Skeletal muscle tissue (tissue), 4 donors: ENCODE data around the gene ANKRD2. TPM values are rescaled to one million over a fixed set of nuclear protein-coding genes. Genes with fewer than 3 reads are reported as not detected.

Experiments
- H3K27ac ChIP-seq: one replicate; pipeline ENCODE4 v1.7.0; 2013; ENCODE audit warnings: mild to moderate bottlenecking, low read depth, low read length, inconsistent platforms
- H3K27me3 ChIP-seq, 3 donors: one replicate each; pipeline ENCODE4 v1.7.0; 2013; ENCODE audit warnings: low read length in 3 of 3; ENCODE audit not compliant: control insufficient read depth in 3 of 3, insufficient read depth in 3 of 3
- H3K36me3 ChIP-seq, 3 donors: one replicate each; pipeline ENCODE4 v1.7.0; 2013; ENCODE audit warnings: low read length in 3 of 3; ENCODE audit not compliant: control insufficient read depth in 3 of 3, insufficient read depth in 3 of 3
- H3K4me1 ChIP-seq, 3 donors: one replicate each; pipeline ENCODE4 v1.7.0; 2013; ENCODE audit warnings: low read length in 3 of 3, mild to moderate bottlenecking in 3 of 3; ENCODE audit not compliant: control insufficient read depth in 3 of 3, insufficient read depth in 3 of 3
- H3K4me3 ChIP-seq, 3 donors: one replicate each; pipeline ENCODE4 v1.7.0; 2013; ENCODE audit warnings: low read length in 3 of 3
- H3K9ac ChIP-seq, 3 donors: one replicate each; pipeline ENCODE4 v1.7.0; 2013; ENCODE audit warnings: low read length in 3 of 3, mild to moderate bottlenecking in 3 of 3, moderate library complexity in 2 of 3, low read depth in 1 of 3
- H3K9me3 ChIP-seq, 3 donors: one replicate each; pipeline ENCODE4 v1.7.0; 2013; ENCODE audit warnings: low read length in 3 of 3; ENCODE audit not compliant: control insufficient read depth in 3 of 3
- total RNA-seq: library from RNA; depleted of rRNA; stranded (reverse); fragments of >200 nt; gene quantifications from one replicate; pipeline ENCODE4 v1.2.3, GENCODE V29; 2014
- donor health status: Osteomylitis.

The ANKRD2 gene
- total RNA-seq, 1 donor from 2014 or later = 8.9 TPM

DNA sequence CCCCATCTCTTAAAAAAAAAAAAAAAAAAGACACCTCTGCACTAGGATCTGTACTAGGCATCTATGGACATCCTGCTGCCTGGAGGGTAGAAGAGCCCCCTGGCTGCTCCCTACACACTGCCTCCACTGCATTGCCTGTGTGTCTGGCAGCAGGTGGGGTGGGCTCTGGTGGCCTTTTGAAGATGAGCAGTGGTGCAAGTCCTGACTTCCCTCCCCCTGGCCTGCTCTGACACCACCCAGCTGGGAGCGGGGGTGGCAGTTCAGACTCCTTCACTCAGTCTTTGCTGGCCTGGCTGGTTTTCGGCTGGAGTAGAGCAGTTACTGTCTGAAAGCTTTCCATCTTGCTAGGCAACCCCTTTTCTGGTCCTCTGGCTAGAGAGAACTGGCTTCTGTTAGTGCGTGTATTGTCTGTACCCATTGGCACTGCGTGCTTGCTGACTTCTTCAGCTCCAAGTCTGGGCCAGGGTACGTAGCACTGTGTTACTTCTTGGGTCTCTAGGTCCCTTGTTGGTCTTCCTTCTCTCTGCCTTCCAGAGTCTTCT, 34.6 kb downstream of the ANKRD2 start:
- no peak overlapping the region for H3K4me3 ChIP-seq
- peaks cover 19 to 37% (median 24%) of the 10 kb centered on the region in 3 donors for H3K4me1 ChIP-seq
- no peaks in the 10 kb centered on the region for H3K36me3 ChIP-seq
- no peaks in the 10 kb centered on the region for H3K9me3 ChIP-seq
- H3K9ac ChIP-seq = no peak overlapping the region
- H3K27ac ChIP-seq = no peak overlapping the region
- H3K27me3 ChIP-seq = no peaks in the 10 kb centered on the region

DNA sequence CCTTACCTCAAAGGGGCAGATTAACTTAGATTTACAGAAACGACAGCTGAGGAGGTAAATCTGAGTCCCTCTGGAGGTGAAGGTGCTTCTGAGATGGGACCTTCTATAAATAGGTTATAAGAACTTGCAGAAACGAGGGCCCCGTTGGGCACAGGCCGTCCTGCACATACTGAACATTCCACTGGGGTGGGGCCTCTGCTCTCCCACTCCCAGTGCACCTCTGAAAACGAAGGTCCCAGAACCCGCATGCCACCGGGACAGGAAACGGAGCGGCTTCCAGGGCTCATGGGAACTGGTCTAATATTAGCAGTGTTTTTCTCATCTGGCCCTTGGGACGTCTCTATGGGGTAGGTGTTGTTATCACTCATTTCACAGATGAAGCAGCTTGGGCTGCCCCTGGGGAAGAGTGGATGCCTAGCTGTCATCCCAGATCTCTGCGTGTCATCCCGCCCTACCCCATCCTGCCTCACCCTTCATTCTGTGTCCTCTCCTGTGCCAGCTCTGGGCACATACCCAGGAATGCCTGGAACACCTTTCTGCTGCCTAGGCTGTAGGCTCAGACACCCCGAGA, 36.5 kb downstream of the ANKRD2 start:
- Histone ChIP-seq H3K9ac (peak overlapping the region in 2 of 3 donors; percentile 19 to 72), H3K9me3 (no peaks in the 10 kb centered on the region), H3K4me3 (peak overlapping the region; percentile 4 to 43 (median 30)), H3K4me1 (peaks cover 16 to 33% (median 20%) of the 10 kb centered on the region in 3 donors), H3K27ac (peak overlapping the region; percentile 78), H3K36me3 (no peaks in the 10 kb centered on the region), H3K27me3 (no peaks in the 10 kb centered on the region)

DNA sequence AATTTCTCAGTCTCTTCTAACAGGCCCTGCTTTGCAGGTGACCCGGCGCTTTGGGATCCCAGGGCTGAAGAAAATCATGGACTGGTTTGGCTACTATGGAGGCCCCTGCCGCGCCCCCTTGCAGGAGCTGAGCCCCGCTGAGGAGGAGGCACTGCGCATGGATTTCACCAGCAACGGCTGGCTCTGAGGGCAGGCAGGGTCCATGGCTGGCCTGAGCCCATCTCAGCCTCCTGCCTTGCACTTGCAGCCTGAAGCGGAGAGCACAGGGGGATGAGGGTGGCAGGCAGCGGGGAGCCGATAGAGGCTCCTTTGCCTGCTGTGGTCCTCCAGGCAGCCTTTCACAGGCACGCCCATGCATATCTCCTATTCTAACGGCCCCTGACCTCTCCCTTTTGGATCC, 38.9 kb downstream of the ANKRD2 start:
- H3K27me3 ChIP-seq = no peaks in the 10 kb centered on the region
- no peak overlapping the region for H3K9ac ChIP-seq
- no peak overlapping the region for H3K27ac ChIP-seq
- H3K36me3 ChIP-seq = no peaks in the 10 kb centered on the region
- no peak overlapping the region for H3K4me3 ChIP-seq
- H3K9me3 ChIP-seq = no peaks in the 10 kb centered on the region
- peaks cover 16 to 33% (median 20%) of the 10 kb centered on the region in 3 donors for H3K4me1 ChIP-seq

DNA sequence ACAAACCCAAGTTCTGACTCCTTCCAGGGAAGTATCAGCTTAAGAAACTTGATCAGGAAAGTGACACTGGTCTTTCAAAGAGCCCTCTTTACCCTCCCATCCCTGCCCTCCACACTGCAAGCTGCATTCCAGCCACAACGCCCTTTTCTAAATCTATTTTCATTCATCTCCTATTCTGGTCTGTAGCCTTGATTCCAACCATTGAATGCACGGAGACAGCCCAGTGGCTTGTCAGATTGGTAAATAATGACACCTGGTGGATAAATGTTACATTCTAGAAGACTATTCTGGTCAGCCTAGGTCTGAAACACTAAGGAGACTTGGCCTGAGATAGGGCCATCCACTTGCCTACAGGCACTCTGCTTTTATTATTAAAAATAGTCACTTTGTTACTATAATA, 39.8 kb downstream of the ANKRD2 start:
- Histone ChIP-seq H3K27me3 (no peaks in the 10 kb centered on the region), H3K9me3 (no peaks in the 10 kb centered on the region), H3K4me1 (peaks cover 16 to 30% (median 20%) of the 10 kb centered on the region in 3 donors), H3K36me3 (no peaks in the 10 kb centered on the region), H3K9ac (no peak overlapping the region), H3K4me3 (no peak overlapping the region), H3K27ac (no peak overlapping the region)

DNA sequence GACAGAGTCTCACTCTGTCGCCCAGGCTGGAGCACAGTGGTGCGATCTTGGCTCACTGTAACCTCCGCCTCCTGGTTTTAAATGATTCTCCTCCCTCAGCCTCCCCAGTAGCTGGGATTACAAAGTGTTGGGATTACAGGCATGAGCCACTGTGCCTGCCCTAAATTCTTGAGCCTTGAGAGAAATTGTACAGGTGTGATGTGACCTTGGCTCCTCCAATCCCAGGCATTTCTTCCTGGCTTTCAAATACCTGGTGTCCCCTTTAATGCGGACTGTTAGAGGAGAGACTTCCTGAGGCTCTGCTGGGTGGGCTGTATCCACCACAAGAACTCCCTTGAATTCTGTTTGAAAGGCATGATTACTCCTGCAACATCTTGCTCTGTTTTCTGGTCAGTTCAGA, 45.7 kb downstream of the ANKRD2 start:
- Histone ChIP-seq H3K27me3 (no peaks in the 10 kb centered on the region), H3K4me3 (no peak overlapping the region), H3K27ac (no peak overlapping the region), H3K4me1 (no peaks in the 10 kb centered on the region), H3K9me3 (no peaks in the 10 kb centered on the region), H3K9ac (no peak overlapping the region), H3K36me3 (no peaks in the 10 kb centered on the region)

DNA sequence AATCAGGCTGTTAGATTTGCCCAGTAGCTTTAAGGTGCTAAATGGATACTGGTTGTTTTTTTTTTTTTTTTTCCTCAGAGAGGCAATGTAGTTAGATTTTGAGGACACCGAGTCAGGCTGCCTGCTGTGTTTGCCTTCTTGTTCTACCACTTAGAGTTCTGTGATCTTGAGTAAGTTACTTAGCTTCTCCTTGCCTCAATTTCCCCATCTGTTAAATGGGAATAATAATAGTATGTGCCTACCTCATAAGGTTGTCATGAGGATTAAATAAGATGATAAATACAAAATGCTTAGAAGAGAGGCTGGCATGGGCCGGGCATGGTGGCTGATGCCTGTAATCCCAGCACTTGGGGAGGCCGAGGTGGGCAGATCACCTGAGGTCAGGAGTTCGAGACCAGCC, 46.2 kb downstream of the ANKRD2 start:
- no peaks in the 10 kb centered on the region for H3K9me3 ChIP-seq
- no peaks in the 10 kb centered on the region for H3K4me1 ChIP-seq
- no peaks in the 10 kb centered on the region for H3K36me3 ChIP-seq
- H3K4me3 ChIP-seq = no peak overlapping the region
- no peak overlapping the region for H3K27ac ChIP-seq
- no peak overlapping the region for H3K9ac ChIP-seq
- no peaks in the 10 kb centered on the region for H3K27me3 ChIP-seq

DNA sequence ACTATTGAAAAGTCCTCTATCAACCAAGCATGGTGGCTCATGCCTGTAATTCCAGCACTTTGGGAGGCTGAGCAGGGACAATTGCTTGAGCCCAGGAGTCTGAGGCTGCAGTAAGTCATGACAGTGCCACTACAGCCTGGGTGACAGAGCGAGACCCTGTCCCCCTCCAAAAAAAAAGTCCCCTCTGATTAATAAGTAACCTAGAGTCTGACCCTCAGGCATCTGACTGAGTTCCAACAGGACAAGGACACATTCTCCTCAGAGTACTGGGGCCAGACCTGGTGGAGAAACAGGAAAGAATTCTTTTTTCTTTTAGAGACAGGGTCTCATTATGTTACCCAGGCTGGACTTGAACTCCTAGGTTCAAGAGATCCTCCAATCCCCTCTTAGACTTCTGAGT, 50.7 kb downstream of the ANKRD2 start:
- Histone ChIP-seq H3K27ac (no peak overlapping the region), H3K4me1 (no peaks in the 10 kb centered on the region), H3K27me3 (no peaks in the 10 kb centered on the region), H3K4me3 (no peak overlapping the region), H3K9ac (no peak overlapping the region), H3K9me3 (no peaks in the 10 kb centered on the region), H3K36me3 (no peaks in the 10 kb centered on the region)

DNA sequence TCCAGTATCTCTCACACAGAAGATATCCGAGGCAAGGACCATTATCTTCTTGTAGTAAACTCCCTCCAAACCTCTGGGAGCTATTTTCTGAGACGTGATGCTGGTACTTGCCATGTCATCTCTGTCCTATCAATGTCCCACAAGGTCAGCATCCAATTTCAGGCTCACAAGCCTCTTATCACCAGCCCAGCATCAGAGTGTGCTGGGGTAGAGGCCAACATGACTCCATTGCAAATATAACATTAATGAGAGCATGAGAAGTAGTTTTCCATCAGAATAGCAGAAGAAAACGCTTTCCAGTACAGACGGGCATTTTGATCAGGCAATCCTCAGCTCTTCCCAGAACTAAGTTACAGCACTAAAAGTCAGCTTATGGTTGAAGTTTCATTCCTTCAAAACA, 55.2 kb downstream of the ANKRD2 start:
- Histone ChIP-seq H3K27me3 (no peaks in the 10 kb centered on the region), H3K9ac (no peak overlapping the region), H3K9me3 (no peaks in the 10 kb centered on the region), H3K27ac (no peak overlapping the region), H3K4me3 (no peak overlapping the region), H3K36me3 (no peaks in the 10 kb centered on the region), H3K4me1 (peaks cover 2 to 4% (median 3%) of the 10 kb centered on the region in 3 donors)

DNA sequence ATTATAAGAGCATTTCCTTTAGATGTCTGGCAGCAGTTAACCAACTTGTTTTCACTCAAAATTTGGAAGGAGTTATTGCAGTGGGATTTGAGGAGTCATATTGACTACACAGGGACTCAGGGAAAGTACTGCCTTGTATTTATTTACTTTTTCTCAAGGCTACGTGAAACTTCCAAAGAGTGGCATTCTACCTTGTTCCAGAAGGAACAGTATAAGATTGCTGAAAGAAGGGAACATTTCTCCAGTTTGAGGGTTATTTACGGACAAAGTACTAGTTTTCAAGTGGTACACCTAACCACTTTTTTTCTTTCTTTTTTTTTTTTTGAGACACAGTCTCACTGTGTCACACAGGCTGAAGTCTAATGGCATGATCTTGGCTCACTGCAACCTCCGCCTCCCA, 55.6 kb downstream of the ANKRD2 start:
- Histone ChIP-seq H3K27me3 (no peaks in the 10 kb centered on the region), H3K9ac (no peak overlapping the region), H3K4me3 (no peak overlapping the region), H3K27ac (no peak overlapping the region), H3K4me1 (peaks cover 3 to 9% (median 5%) of the 10 kb centered on the region in 3 donors), H3K36me3 (no peaks in the 10 kb centered on the region), H3K9me3 (no peaks in the 10 kb centered on the region)

DNA sequence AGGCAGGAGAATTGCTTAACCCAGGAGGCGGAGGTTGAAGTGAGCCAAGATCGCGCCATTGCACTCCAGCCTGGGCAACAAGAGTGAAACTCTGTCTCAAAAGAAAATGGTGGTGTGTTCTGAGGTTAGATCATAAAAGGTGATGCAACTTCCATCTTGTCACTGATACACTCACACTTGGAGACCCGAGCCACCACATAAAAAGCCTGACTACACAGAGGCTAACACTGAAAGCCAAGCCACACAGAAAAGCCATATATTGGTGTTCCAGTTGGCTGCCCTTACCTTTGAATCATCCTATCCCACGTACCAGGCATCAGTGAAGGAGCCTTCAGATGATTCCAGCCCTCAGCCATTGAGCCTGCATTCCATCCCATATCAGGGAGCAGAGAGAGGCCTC, 56.7 kb downstream of the ANKRD2 start:
- Histone ChIP-seq H3K4me1 (peaks cover 7 to 9% (median 7%) of the 10 kb centered on the region in 3 donors), H3K9ac (no peak overlapping the region), H3K4me3 (no peak overlapping the region), H3K36me3 (no peaks in the 10 kb centered on the region), H3K27ac (no peak overlapping the region), H3K27me3 (no peaks in the 10 kb centered on the region), H3K9me3 (no peaks in the 10 kb centered on the region)
